Smooth muscle cell (in vitro differentiated cells): ENCODE measurements around the gene ARHGAP12. TPM values are rescaled to one million over a fixed set of nuclear protein-coding genes. Genes with fewer than 3 reads are reported as not detected.

Experiments used
- DNase-seq: peaks from one replicate; lab custom pipeline; 2025; ENCODE audit not compliant: unreplicated experiment; lab: John Stamatoyannopoulos, UW
- H2AFZ ChIP-seq: fragments of 200-600 bp; sonication (generic); 2 replicates; pipeline ENCODE4 v1.6.0; 2016; ENCODE audit warnings: antibody characterized with exemption, low read depth, mild to moderate bottlenecking
- H3F3A ChIP-seq: fragments of 200-600 bp; sonication (generic); 2 replicates; pipeline ENCODE4 v1.6.0; 2017; ENCODE audit warnings: antibody characterized with exemption, low read depth
- H3K27ac ChIP-seq: fragments of 200-600 bp; sonication (generic); 2 replicates; pipeline ENCODE4 v1.5.1; 2016; ENCODE audit warnings: low read depth, mild to moderate bottlenecking
- H3K27me3 ChIP-seq: fragments of 200-600 bp; sonication (generic); 2 replicates; pipeline ENCODE4 v1.6.1; 2016; ENCODE audit warnings: low read depth, mild to moderate bottlenecking
- H3K36me3 ChIP-seq: fragments of 200-600 bp; sonication (generic); 2 replicates; pipeline ENCODE4 v1.5.1; 2016; ENCODE audit warnings: low read depth
- H3K4me1 ChIP-seq: fragments of 200-600 bp; sonication (generic); 2 replicates; pipeline ENCODE4 v1.5.1; 2016; ENCODE audit warnings: low read depth
- H3K4me2 ChIP-seq: fragments of 200-600 bp; sonication (generic); 2 replicates; pipeline ENCODE4 v1.6.0; 2016; ENCODE audit warnings: mild to moderate bottlenecking
- H3K4me3 ChIP-seq: fragments of 200-600 bp; sonication (generic); 2 replicates; pipeline ENCODE4 v1.5.1; 2016; ENCODE audit warnings: mild to moderate bottlenecking
- H3K79me2 ChIP-seq: fragments of 200-600 bp; sonication (generic); 2 replicates; pipeline ENCODE4 v1.6.0; 2016; ENCODE audit warnings: low read depth, mild to moderate bottlenecking
- H3K9ac ChIP-seq: fragments of 200-600 bp; sonication (generic); 2 replicates; pipeline ENCODE4 v1.6.0; 2016; ENCODE audit warnings: low read depth
- H3K9me3 ChIP-seq: fragments of 200-600 bp; sonication (generic); replicated peaks from 2 replicates; pipeline ENCODE4 v1.5.1; 2016; ENCODE audit warnings: low read depth
- H4K20me1 ChIP-seq: fragments of 200-600 bp; sonication (generic); 2 replicates; pipeline ENCODE4 v1.6.0; 2016; ENCODE audit warnings: low read depth
- WGBS: methylation state at CpG from one replicate; pipeline ENCODE4 v1.1.7; 2016; ENCODE audit warnings: low lambda C conversion rate; 5-methylcytosine and 5-hydroxymethylcytosine counted together
- polyA plus RNA-seq: library from polyadenylated mRNA; unstranded; fragments of >200 nt; fragmentation: Nextera tagmentation; extraction: Ambion mirVana; gene quantifications from 2 replicates; pipeline ENCODE4 v1.2.1, GENCODE V29; 2016
- total RNA-seq: library from RNA; depleted of rRNA; stranded (reverse); fragments of >200 nt; gene quantifications from 2 replicates; pipeline ENCODE4 v1.2.3, GENCODE V29; 2014
- TF ChIP-seq, protein P1 (sequence below): fragments of 200-600 bp; sonication (generic); IDR thresholded peaks from 2 replicates; pipeline ENCODE4 v1.5.1; 2017; ENCODE audit warnings: borderline replicate concordance, mild to moderate bottlenecking, antibody characterized with exemption; ENCODE audit not compliant: insufficient read depth, poor library complexity, severe bottlenecking

Gene ARHGAP12
- total and polyA plus RNA-seq, 2 experiments from 2014 or later: 14.5 to 46.2 TPM

DNA sequence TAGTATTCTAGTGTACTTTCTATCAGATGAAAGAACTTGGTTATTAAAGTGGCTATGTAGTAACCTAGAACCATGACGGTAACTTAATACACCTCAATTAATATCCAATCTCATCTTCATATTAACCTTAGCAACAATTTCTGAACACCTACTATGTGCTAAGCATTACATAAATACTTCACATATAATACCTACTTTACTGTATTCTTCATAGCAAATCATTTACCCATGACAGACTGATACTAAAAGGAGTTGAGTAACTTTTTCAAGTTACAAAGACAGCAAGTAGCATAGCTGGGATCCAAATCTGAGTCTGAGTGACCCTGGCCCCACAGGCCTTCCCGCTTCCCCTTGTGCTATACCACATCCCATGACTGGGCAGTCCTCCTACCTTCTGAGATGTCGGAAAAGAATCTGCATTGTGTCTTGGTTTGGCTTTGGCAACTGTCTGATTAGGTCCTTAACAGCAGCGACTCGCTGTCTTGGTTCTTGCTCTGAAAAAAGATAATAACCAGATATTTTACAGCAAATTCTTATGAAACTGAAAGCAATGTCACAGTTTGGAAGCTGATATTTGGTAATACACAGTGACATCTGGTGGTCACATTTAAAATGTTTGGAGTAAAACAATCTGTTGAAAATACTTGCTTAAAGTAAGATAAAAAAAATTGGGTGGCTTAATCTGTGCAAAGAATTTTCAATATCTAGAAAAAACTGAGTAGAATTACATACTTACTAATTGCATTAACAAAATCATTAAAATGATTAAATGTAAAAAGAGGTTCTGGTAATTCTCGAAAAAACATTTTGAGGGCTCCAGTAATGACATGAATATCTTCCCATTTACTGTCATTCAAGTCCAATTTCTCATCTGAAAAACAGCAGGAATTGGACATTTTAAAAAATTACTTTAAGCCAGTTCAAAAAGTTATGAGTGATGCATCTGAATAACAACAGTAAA lies 120.1 kb downstream of the ARHGAP12 start:
- no peak overlapping the region for H2AFZ ChIP-seq
- peak overlapping the region; percentile 40 for H3K9ac ChIP-seq
- 46% methylated on average over 6 of the region's 6 CpGs for WGBS
- no peaks in the 10 kb centered on the region for H3K9me3 ChIP-seq
- peak overlapping the region; percentile 71 for H3K27ac ChIP-seq
- H3K36me3 ChIP-seq: no peaks in the 10 kb centered on the region
- peak overlapping the region; percentile 34 for H3K4me3 ChIP-seq
- H3K4me1 ChIP-seq: no peaks in the 10 kb centered on the region
- no peaks in the 10 kb centered on the region for H3K79me2 ChIP-seq
- peaks cover 8% of the 10 kb centered on the region for H3F3A ChIP-seq
- TF ChIP-seq, protein P1, sequence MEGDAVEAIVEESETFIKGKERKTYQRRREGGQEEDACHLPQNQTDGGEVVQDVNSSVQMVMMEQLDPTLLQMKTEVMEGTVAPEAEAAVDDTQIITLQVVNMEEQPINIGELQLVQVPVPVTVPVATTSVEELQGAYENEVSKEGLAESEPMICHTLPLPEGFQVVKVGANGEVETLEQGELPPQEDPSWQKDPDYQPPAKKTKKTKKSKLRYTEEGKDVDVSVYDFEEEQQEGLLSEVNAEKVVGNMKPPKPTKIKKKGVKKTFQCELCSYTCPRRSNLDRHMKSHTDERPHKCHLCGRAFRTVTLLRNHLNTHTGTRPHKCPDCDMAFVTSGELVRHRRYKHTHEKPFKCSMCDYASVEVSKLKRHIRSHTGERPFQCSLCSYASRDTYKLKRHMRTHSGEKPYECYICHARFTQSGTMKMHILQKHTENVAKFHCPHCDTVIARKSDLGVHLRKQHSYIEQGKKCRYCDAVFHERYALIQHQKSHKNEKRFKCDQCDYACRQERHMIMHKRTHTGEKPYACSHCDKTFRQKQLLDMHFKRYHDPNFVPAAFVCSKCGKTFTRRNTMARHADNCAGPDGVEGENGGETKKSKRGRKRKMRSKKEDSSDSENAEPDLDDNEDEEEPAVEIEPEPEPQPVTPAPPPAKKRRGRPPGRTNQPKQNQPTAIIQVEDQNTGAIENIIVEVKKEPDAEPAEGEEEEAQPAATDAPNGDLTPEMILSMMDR: peak; percentile 64
- no peaks in the 10 kb centered on the region for H4K20me1 ChIP-seq
- DNase-seq: no peak
- H3K27me3 ChIP-seq: no peaks in the 10 kb centered on the region
- H3K4me2 ChIP-seq: peak overlapping the region; percentile 83

DNA sequence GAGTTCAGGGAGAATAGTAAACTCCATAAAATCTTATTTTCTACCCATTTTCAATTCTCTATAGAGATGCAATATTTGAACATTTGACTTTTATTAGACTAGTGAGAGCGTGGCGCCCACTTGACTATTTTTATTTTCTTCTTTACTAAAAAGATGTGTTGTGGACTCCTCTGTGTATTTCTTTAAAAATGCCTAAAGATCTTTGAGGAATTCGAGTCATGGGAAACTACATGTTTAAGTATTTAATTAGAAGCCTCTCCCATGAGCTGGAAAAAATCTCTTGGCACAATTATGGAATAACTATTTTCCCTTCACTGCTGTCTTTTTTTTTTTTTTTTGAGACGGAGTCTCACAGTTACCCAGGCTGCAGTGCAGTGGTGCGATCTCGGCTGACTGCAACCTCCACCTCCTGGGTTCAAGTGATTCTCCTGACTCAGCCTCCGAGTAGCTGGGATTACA lies 124.2 kb downstream of the ARHGAP12 start:
- TF ChIP-seq, protein P1: no peak
- 93% methylated on average over 7 of the region's 7 CpGs for WGBS
- Histone ChIP-seq H3F3A (peaks cover 7% of the 10 kb centered on the region), H4K20me1 (no peaks in the 10 kb centered on the region), H3K4me3 (no peak overlapping the region), H3K27ac (no peak overlapping the region), H3K4me1 (no peaks in the 10 kb centered on the region), H3K36me3 (no peaks in the 10 kb centered on the region), H3K4me2 (no peak overlapping the region), H3K27me3 (no peaks in the 10 kb centered on the region), H2AFZ (no peak overlapping the region), H3K9ac (no peak overlapping the region), H3K9me3 (no peaks in the 10 kb centered on the region), H3K79me2 (no peaks in the 10 kb centered on the region)
- DNase-seq: no peak

DNA sequence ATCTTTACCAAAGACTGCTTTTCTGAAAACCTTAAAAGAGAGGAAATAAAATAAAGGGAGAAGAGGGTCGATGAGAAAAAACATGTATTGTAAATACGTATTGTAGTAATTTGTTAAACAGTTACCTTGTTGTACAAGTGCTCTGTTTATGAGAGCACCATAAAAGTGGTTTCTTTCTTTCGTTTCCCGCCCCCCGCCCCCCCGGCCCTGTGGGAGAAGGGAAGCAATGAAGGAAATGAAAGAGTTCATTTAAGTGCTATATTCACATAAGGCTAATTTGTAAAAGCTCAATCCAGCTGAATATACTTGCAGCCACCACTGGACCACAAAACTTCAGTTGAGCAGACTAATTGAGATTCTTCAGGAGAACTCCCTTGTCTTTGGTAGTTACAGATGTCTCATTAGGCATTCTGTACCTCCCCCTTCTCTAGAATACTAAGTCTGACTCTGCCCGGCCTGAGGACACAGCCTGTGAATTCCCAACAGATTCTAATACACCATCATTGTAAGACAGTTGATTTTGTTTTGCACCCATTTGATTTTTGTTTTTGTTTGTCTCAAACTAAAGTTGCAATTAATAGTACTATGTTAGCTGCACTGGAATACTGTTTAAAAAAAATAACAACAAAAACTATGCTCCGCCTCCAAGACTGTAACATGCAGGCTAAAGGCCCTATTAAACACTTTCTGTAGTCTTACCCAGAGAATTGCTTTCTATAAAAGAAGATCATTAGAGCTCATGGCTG lies 124.9 kb downstream of the ARHGAP12 start:
- Histone ChIP-seq H3K4me2 (no peak overlapping the region), H3K79me2 (no peaks in the 10 kb centered on the region), H3K27ac (no peak overlapping the region), H4K20me1 (no peaks in the 10 kb centered on the region), H3K4me1 (no peaks in the 10 kb centered on the region), H3K4me3 (no peak overlapping the region), H3K36me3 (no peaks in the 10 kb centered on the region), H3K9ac (no peak overlapping the region), H3K9me3 (no peaks in the 10 kb centered on the region), H2AFZ (no peak overlapping the region), H3K27me3 (no peaks in the 10 kb centered on the region), H3F3A (peaks cover under 1% of the 10 kb centered on the region)
- DNase-seq: no peak
- TF ChIP-seq, protein P1: no peak
- 82% methylated on average over 8 of the region's 8 CpGs for WGBS
